HepG2 (cell line): ENCODE data around the gene RPL22L1. TPM values are rescaled to one million over a fixed set of nuclear protein-coding genes. Genes with fewer than 3 reads are reported as not detected.

Experiments used
- ARID2 ChIP-seq: sonication (generic); formaldehyde crosslinking; IDR thresholded peaks from 2 replicates; pipeline ENCODE4 v1.8.1; 2022; ENCODE audit warnings: mild to moderate bottlenecking, missing genetic modification reagents, borderline replicate concordance
- CEBPB ChIP-seq: IDR thresholded peaks from 2 replicates; pipeline ENCODE4 v1.6.1; 2011; ENCODE audit warnings: low read depth, low read length, improper control_type of control experiment, borderline replicate concordance
- FLYWCH1 ChIP-seq: sonication (generic); formaldehyde crosslinking; IDR thresholded peaks from 2 replicates; pipeline ENCODE4 v1.8.1; 2023; ENCODE audit warnings: mild to moderate bottlenecking, missing genetic modification reagents
- KLF16 ChIP-seq, 2 experiments: sonication (generic) in 1 of 2; formaldehyde crosslinking in 1 of 2; IDR thresholded peaks; 2 replicates each; pipeline versions ENCODE4 v1.6.1 to v1.8.0; 2016 to 2023; ENCODE audit warnings: missing genetic modification reagents in 2 of 2, missing compliant biosample characterization in 1 of 2
- NPAS2 ChIP-seq: sonication (generic); formaldehyde crosslinking; IDR thresholded peaks from 2 replicates; pipeline ENCODE4 v1.8.0; 2022; ENCODE audit warnings: mild to moderate bottlenecking, missing genetic modification reagents, borderline replicate concordance
- POLR2G ChIP-seq: fragments of 200-400 bp; formaldehyde crosslinking; IDR thresholded peaks from 2 replicates; pipeline ENCODE4 v1.6.1; 2018; ENCODE audit warnings: mild to moderate bottlenecking, low read depth, low read length, moderate library complexity
- SMAD9 ChIP-seq: sonication (generic); formaldehyde crosslinking; IDR thresholded peaks from 2 replicates; pipeline ENCODE4 v1.5.1; 2020; ENCODE audit warnings: mild to moderate bottlenecking, missing genetic modification reagents
- SNRNP70 ChIP-seq: fragments of 200-400 bp; formaldehyde crosslinking; IDR thresholded peaks from 2 replicates; pipeline ENCODE4 v1.6.1; 2017; ENCODE audit warnings: mild to moderate bottlenecking, low read depth, low read length, moderate library complexity
- SUZ12 ChIP-seq: fragments of 150-350 bp; IDR thresholded peaks from 2 replicates; pipeline ENCODE4 v1.6.1; 2014; ENCODE audit warnings: low read depth, low read length
- YEATS2 ChIP-seq: sonication (generic); formaldehyde crosslinking; IDR thresholded peaks from 2 replicates; pipeline ENCODE4 v1.4.0; 2020; ENCODE audit warnings: missing genetic modification reagents, borderline replicate concordance
- ZMYM4 ChIP-seq: sonication (generic); formaldehyde crosslinking; IDR thresholded peaks from 2 replicates; pipeline ENCODE4 v1.8.1; 2023; ENCODE audit warnings: mild to moderate bottlenecking, missing genetic modification reagents
- ZNF232 ChIP-seq: sonication (generic); formaldehyde crosslinking; IDR thresholded peaks from 2 replicates; pipeline ENCODE4 v1.4.0; 2020; ENCODE audit warnings: missing genetic modification reagents, borderline replicate concordance
- ZNF260 ChIP-seq: sonication (generic); formaldehyde crosslinking; IDR thresholded peaks from 2 replicates; pipeline ENCODE4 v1.4.0; 2020; ENCODE audit warnings: missing genetic modification reagents, low read depth, mild to moderate bottlenecking, borderline replicate concordance
- ZNF282 ChIP-seq: fragments of 450-650 bp; IDR thresholded peaks from 2 replicates; pipeline ENCODE4 v1.6.1; 2018; ENCODE audit not compliant: partially characterized antibody
- ZNF7 ChIP-seq: IDR thresholded peaks from 2 replicates; pipeline ENCODE4 v1.6.1; 2016; ENCODE audit warnings: missing biosample characterization, missing genetic modification reagents
- polyA plus RNA-seq, 8 experiments: library from polyadenylated mRNA; depleted of rRNA in 3 of 8; stranded (reverse) in 7 of 8; unstranded in 1 of 8; fragments of >200 nt; fragmentation: Illumina TruSeq in 4 of 8; extraction: Trizol in 4 of 8; gene quantifications; 2 replicates each; pipeline versions ENCODE4 v1.2.1 to v1.2.3, GENCODE V29; 2011 to 2016; ENCODE audit warnings: low read depth in 4 of 8, missing spikeins in 1 of 8, mixed read lengths in 1 of 8; ENCODE audit not compliant: insufficient read depth in 1 of 8
- total RNA-seq, 5 experiments: library from RNA; depleted of rRNA; stranded (reverse); fragments of >200 nt; fragmentation: Illumina TruSeq; extraction: Trizol; gene quantifications; 2 replicates each; pipeline ENCODE4 v1.2.3, GENCODE V29; 2016; ENCODE audit warnings: low read depth in 1 of 5
- TF ChIP-seq, protein P1 (sequence below): sonication (generic); formaldehyde crosslinking; IDR thresholded peaks from 2 replicates; pipeline ENCODE4 v1.4.0; 2020; ENCODE audit warnings: missing genetic modification reagents
- TF ChIP-seq, protein P2 (sequence below): sonication (generic); formaldehyde crosslinking; IDR thresholded peaks from 2 replicates; pipeline ENCODE4 v1.9.0; 2021; ENCODE audit warnings: mild to moderate bottlenecking, missing genetic modification reagents
- TF ChIP-seq, protein P3 (sequence below): sonication (generic); formaldehyde crosslinking; IDR thresholded peaks from 2 replicates; pipeline ENCODE4 v1.4.0; 2020; ENCODE audit warnings: mild to moderate bottlenecking, low read depth, missing genetic modification reagents

RPL22L1 gene
- total and polyA plus RNA-seq, 2 of the 13 experiments (the other 11 are each of a cell fraction or from before 2014, with no cell fraction given), result 42.7 to 152 TPM

DNA sequence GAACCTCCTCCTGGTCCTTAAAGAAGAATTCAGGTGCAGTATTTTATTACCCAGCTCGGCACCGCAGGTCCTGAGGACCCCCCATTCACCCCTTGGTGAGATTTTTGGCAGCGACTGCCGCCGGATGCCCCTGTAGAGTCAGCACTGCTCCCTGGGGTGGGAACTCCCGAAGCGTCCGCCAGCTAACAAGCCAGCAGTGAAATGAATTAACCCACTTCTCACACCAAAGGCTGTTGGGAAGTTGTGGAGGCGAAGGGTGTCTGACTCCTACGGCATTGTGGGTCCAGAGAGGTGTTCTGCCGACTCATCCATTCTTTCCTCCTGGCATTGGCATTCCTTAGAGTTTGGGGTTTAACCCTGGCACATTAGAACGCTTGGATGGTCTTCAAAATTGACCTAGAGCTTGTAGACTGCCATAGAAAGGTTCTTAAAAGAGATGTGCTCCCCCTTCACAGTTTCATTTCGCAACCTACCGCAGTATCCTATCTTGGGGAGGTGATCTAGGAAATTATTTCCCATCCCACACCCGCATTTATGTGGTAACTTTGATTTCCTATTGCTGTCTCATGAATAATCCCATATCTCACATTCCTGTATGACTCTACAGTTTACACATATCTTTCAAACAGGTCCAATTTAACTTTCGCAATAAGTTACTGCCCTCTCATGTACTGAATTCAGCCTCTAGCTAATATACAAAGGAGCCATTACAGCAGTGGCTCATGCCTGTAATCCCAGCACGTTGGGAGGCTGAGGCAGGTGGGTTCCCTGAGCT is 39.3 kb upstream of the RPL22L1 start (continued):
- TF ChIP-seq, protein P1, sequence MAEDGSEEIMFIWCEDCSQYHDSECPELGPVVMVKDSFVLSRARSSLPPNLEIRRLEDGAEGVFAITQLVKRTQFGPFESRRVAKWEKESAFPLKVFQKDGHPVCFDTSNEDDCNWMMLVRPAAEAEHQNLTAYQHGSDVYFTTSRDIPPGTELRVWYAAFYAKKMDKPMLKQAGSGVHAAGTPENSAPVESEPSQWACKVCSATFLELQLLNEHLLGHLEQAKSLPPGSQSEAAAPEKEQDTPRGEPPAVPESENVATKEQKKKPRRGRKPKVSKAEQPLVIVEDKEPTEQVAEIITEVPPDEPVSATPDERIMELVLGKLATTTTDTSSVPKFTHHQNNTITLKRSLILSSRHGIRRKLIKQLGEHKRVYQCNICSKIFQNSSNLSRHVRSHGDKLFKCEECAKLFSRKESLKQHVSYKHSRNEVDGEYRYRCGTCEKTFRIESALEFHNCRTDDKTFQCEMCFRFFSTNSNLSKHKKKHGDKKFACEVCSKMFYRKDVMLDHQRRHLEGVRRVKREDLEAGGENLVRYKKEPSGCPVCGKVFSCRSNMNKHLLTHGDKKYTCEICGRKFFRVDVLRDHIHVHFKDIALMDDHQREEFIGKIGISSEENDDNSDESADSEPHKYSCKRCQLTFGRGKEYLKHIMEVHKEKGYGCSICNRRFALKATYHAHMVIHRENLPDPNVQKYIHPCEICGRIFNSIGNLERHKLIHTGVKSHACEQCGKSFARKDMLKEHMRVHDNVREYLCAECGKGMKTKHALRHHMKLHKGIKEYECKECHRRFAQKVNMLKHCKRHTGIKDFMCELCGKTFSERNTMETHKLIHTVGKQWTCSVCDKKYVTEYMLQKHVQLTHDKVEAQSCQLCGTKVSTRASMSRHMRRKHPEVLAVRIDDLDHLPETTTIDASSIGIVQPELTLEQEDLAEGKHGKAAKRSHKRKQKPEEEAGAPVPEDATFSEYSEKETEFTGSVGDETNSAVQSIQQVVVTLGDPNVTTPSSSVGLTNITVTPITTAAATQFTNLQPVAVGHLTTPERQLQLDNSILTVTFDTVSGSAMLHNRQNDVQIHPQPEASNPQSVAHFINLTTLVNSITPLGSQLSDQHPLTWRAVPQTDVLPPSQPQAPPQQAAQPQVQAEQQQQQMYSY (CRISPR knock-in tag), result no peak
- TF ChIP-seq FLYWCH1 (CRISPR knock-in tag), result no peak
- no peak for TF ChIP-seq SNRNP70
- TF ChIP-seq ARID2 (CRISPR knock-in tag), result no peak
- no peak for TF ChIP-seq ZNF232 (CRISPR knock-in tag)
- 0 out of 4 replicates have a peak, but pooled peaks of 1 of the 2 experiments have one; percentile 34 for TF ChIP-seq KLF16 (CRISPR knock-in tag; IDR thresholded peaks at IDR 0.05)
- no peak for TF ChIP-seq ZMYM4 (CRISPR knock-in tag)
- no peak for TF ChIP-seq POLR2G
- TF ChIP-seq CEBPB, result peak; percentile 84
- no peak for TF ChIP-seq YEATS2 (CRISPR knock-in tag)
- TF ChIP-seq, protein P2, sequence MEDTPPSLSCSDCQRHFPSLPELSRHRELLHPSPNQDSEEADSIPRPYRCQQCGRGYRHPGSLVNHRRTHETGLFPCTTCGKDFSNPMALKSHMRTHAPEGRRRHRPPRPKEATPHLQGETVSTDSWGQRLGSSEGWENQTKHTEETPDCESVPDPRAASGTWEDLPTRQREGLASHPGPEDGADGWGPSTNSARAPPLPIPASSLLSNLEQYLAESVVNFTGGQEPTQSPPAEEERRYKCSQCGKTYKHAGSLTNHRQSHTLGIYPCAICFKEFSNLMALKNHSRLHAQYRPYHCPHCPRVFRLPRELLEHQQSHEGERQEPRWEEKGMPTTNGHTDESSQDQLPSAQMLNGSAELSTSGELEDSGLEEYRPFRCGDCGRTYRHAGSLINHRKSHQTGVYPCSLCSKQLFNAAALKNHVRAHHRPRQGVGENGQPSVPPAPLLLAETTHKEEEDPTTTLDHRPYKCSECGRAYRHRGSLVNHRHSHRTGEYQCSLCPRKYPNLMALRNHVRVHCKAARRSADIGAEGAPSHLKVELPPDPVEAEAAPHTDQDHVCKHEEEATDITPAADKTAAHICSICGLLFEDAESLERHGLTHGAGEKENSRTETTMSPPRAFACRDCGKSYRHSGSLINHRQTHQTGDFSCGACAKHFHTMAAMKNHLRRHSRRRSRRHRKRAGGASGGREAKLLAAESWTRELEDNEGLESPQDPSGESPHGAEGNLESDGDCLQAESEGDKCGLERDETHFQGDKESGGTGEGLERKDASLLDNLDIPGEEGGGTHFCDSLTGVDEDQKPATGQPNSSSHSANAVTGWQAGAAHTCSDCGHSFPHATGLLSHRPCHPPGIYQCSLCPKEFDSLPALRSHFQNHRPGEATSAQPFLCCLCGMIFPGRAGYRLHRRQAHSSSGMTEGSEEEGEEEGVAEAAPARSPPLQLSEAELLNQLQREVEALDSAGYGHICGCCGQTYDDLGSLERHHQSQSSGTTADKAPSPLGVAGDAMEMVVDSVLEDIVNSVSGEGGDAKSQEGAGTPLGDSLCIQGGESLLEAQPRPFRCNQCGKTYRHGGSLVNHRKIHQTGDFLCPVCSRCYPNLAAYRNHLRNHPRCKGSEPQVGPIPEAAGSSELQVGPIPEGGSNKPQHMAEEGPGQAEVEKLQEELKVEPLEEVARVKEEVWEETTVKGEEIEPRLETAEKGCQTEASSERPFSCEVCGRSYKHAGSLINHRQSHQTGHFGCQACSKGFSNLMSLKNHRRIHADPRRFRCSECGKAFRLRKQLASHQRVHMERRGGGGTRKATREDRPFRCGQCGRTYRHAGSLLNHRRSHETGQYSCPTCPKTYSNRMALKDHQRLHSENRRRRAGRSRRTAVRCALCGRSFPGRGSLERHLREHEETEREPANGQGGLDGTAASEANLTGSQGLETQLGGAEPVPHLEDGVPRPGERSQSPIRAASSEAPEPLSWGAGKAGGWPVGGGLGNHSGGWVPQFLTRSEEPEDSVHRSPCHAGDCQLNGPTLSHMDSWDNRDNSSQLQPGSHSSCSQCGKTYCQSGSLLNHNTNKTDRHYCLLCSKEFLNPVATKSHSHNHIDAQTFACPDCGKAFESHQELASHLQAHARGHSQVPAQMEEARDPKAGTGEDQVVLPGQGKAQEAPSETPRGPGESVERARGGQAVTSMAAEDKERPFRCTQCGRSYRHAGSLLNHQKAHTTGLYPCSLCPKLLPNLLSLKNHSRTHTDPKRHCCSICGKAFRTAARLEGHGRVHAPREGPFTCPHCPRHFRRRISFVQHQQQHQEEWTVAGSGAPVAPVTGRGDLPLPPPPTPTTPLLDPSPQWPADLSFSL (CRISPR knock-in tag), result no peak
- TF ChIP-seq SMAD9 (CRISPR knock-in tag), result no peak
- no peak for TF ChIP-seq ZNF260 (CRISPR knock-in tag)
- no peak for TF ChIP-seq ZNF282
- peak; percentile 63 for TF ChIP-seq ZNF7 (CRISPR knock-in tag)
- no peak for TF ChIP-seq SUZ12
- 0 out of 2 replicates have a peak, but pooled peaks have one; percentile 42 for TF ChIP-seq NPAS2 (CRISPR knock-in tag)
- TF ChIP-seq, protein P3, sequence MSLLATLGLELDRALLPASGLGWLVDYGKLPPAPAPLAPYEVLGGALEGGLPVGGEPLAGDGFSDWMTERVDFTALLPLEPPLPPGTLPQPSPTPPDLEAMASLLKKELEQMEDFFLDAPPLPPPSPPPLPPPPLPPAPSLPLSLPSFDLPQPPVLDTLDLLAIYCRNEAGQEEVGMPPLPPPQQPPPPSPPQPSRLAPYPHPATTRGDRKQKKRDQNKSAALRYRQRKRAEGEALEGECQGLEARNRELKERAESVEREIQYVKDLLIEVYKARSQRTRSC (CRISPR knock-in tag), result no peak
